GM12878 (cell line): ENCODE results near the gene EPS8. TPM values are rescaled to one million over a fixed set of nuclear protein-coding genes. Genes with fewer than 3 reads are reported as not detected.

ENCODE experiments used
- ATAC-seq: fragments of 200-7000 bp; cut with Tn5 transposase; 3 replicates; pipeline ENCODE4 v1.9.1; 2020; ENCODE audit warnings: mild to moderate bottlenecking, moderate library complexity
- BruUV-seq: library from RNA; stranded (reverse); fragments of 400-500 nt; replicated peaks from 2 replicates; lab custom pipeline; 2021; lab: Mats Ljungman, UMichigan
- CTCF ChIA-PET: fragments of 300-600 bp; sonication (Branson Sonifier 250); formaldehyde crosslinking; extraction: SDS; loops from one replicate; lab custom pipeline; 2021; ENCODE audit warnings: inconsistent platforms; lab: Yijun Ruan, JAX
- POLR2A ChIA-PET: fragments of 350-600 bp; formaldehyde crosslinking; extraction: SDS; loops from one replicate; lab custom pipeline; 2021; ENCODE audit warnings: inconsistent platforms; lab: Charles Lee
- RAD21 ChIA-PET: fragments of 300-600 bp; sonication (Branson Sonifier 250); formaldehyde crosslinking; loops from one replicate; lab custom pipeline; 2023; ENCODE audit warnings: antibody characterized with exemption; ENCODE audit not compliant: unreplicated experiment; lab: Charles Lee
- SMC1A ChIA-PET: fragments of 300-600 bp; sonication (Branson Sonifier 250); formaldehyde crosslinking; loops from one replicate; lab custom pipeline; 2023; ENCODE audit not compliant: unreplicated experiment, uncharacterized antibody; lab: Charles Lee
- DNase-seq: peaks from one replicate; pipeline ENCODE4 v3.0.0-alpha.2; 2011; ENCODE audit warnings: low read depth, low spot score
- FAIRE-seq: peaks from 3 replicates; lab custom pipeline; 2011; peaks lifted over from hg19 to GRCh38; lab: Jason Lieb, UNC
- H2AFZ ChIP-seq: 2 replicates; pipeline ENCODE4 v1.6.0; 2011; ENCODE audit warnings: low read depth, low read length, control low read depth; ENCODE audit not compliant: control insufficient read depth
- H3K27ac ChIP-seq: 2 replicates; pipeline ENCODE4 v1.5.1; 2011; ENCODE audit warnings: control low read depth; ENCODE audit not compliant: control insufficient read depth, insufficient read depth
- H3K27me3 ChIP-seq, 2 experiments: replicated peaks in 1 of 2; 2 replicates each; pipeline versions ENCODE4 v1.6.0 to v1.6.1; 2011; ENCODE audit warnings: low read length in 1 of 2; ENCODE audit not compliant: control insufficient read depth in 2 of 2, insufficient read depth in 2 of 2
- H3K36me3 ChIP-seq, 2 experiments: 2 replicates each; pipeline ENCODE4 v1.5.1; 2011; ENCODE audit warnings: low read length in 1 of 2; ENCODE audit not compliant: control insufficient read depth in 2 of 2, insufficient read depth in 2 of 2
- H3K4me1 ChIP-seq: 2 replicates; pipeline ENCODE4 v1.6.1; 2011; ENCODE audit warnings: mild to moderate bottlenecking, low read length, moderate library complexity, mixed read lengths; ENCODE audit not compliant: control insufficient read depth, insufficient read depth
- H3K4me2 ChIP-seq: 2 replicates; pipeline ENCODE4 v1.6.0; 2011; ENCODE audit warnings: control low read depth; ENCODE audit not compliant: control insufficient read depth, insufficient read depth
- H3K4me3 ChIP-seq: fragments of 200-600 bp; sonication (generic); 2 replicates; pipeline ENCODE4 v1.5.1; 2016
- H3K79me2 ChIP-seq: 2 replicates; pipeline ENCODE4 v1.6.0; 2011; ENCODE audit warnings: low read length; ENCODE audit not compliant: control insufficient read depth, insufficient read depth
- H3K9ac ChIP-seq: 2 replicates; pipeline ENCODE4 v1.8.0; 2011; ENCODE audit warnings: low read length, control low read depth, mixed read lengths; ENCODE audit not compliant: control insufficient read depth, insufficient read depth
- H3K9me3 ChIP-seq: replicated peaks from 3 replicates; pipeline ENCODE4 v1.5.1; 2011; ENCODE audit warnings: mild to moderate bottlenecking, low read length; ENCODE audit not compliant: control insufficient read depth, insufficient read depth
- H4K20me1 ChIP-seq: 2 replicates; pipeline ENCODE4 v1.6.0; 2011; ENCODE audit not compliant: control insufficient read depth, insufficient read depth
- GABPA ChIP-seq: IDR thresholded peaks from 2 replicates; pipeline ENCODE4 v1.6.1; 2014; ENCODE audit warnings: antibody characterized with exemption, low read depth, mild to moderate bottlenecking, inconsistent platforms
- HCFC1 ChIP-seq: fragments of 150-350 bp; IDR thresholded peaks from 2 replicates; pipeline ENCODE4 v1.6.1; 2014; ENCODE audit warnings: low read length
- MTA2 ChIP-seq: fragments of 450-650 bp; IDR thresholded peaks from 2 replicates; pipeline ENCODE4 v1.6.1; 2016; ENCODE audit warnings: low read depth, mild to moderate bottlenecking, moderate library complexity
- NFXL1 ChIP-seq: fragments of 450-650 bp; IDR thresholded peaks from 2 replicates; pipeline ENCODE4 v1.6.1; 2017; ENCODE audit warnings: antibody characterized with exemption, mild to moderate bottlenecking, borderline replicate concordance
- NR2F1 ChIP-seq: fragments of 450-650 bp; conservative IDR thresholded peaks from 2 replicates; pipeline ENCODE4 v1.6.1; 2017; ENCODE audit warnings: mild to moderate bottlenecking
- PAX5 ChIP-seq: IDR thresholded peaks from 2 replicates; pipeline ENCODE4 v1.6.1; 2011; ENCODE audit warnings: low read depth, low read length, borderline replicate concordance
- RAD21 ChIP-seq: IDR thresholded peaks from 2 replicates; pipeline ENCODE4 v1.6.1; 2011; ENCODE audit warnings: mild to moderate bottlenecking, low read depth, low read length, moderate library complexity; ENCODE audit not compliant: insufficient read depth
- SMAD1 ChIP-seq: fragments of 450-650 bp; IDR thresholded peaks from 2 replicates; pipeline ENCODE4 v1.6.1; 2018; ENCODE audit warnings: mild to moderate bottlenecking, low read depth; ENCODE audit not compliant: partially characterized antibody
- TAF1 ChIP-seq: IDR thresholded peaks from 2 replicates; pipeline ENCODE4 v1.6.1; 2011; ENCODE audit warnings: mild to moderate bottlenecking, low read depth, low read length, borderline replicate concordance
- TARDBP ChIP-seq: IDR thresholded peaks from 2 replicates; pipeline ENCODE4 v1.6.1; 2016; ENCODE audit warnings: borderline replicate concordance
- ZNF217 ChIP-seq: fragments of 450-650 bp; IDR thresholded peaks from 2 replicates; pipeline ENCODE4 v1.6.1; 2017; ENCODE audit warnings: antibody characterized with exemption, mild to moderate bottlenecking
- WGBS: methylation state at CpG from one replicate; pipeline ENCODE4 v1.1.6; 2016; ENCODE audit warnings: low lambda C conversion rate; ENCODE audit not compliant: insufficient replicate concordance, insufficient coverage; ENCODE audit errors: missing lambda C conversion rate; 5-methylcytosine and 5-hydroxymethylcytosine counted together
- in situ Hi-C: fragments of 300-500 bp; cut with MboI; formaldehyde crosslinking; loops from 9 replicates; pipeline ENCODE4 v1.14.3; 2018; ENCODE audit warnings: mixed read lengths
- intact Hi-C: fragments of 100-400 bp; cut with micrococcal nuclease; formaldehyde crosslinking; loops from one replicate; pipeline ENCODE4 v1.14.2; 2022; ENCODE audit not compliant: unreplicated experiment
- polyA plus RNA-seq, 11 experiments: library from polyadenylated mRNA; depleted of rRNA in 4 of 11; unstranded in 6 of 11; stranded (reverse) in 5 of 11; fragments of >200 nt; fragmentation: Nextera tagmentation in 4 of 11; fragmentation: Illumina TruSeq in 1 of 11; extraction: Ambion mirVana in 4 of 11; extraction: Trizol in 1 of 11; gene quantifications; 1 replicate in 1 of 11; 2 replicates in 10 of 11; pipeline versions ENCODE4 v1.2.1 to v1.2.3, GENCODE V29; 2011 to 2016; ENCODE audit warnings: inconsistent platforms in 2 of 11, missing spikeins in 2 of 11, low read depth in 1 of 11
- total RNA-seq, 4 experiments: library from RNA; depleted of rRNA in 3 of 4; stranded (reverse); fragments of >200 nt in 3 of 4; fragmentation: Illumina TruSeq in 1 of 4; extraction: Trizol in 1 of 4; gene quantifications; 2 replicates each; pipeline versions ENCODE4 v1.2.1 to v1.2.3, GENCODE V29; 2013 to 2021

Gene EPS8
- total and polyA plus RNA-seq, 10 of the 15 experiments (the other 5 are each of a cell fraction or from before 2014, with no cell fraction given), result 1.3 to 127 (median 3.4) TPM

GRCh38 chr12:15690320-15690719, 98.9 kb downstream of the EPS8 start (continued):
- no peak for TF ChIP-seq SMAD1

GRCh38 chr12:15689751-15690191, 99.4 kb downstream of the EPS8 start:
- CTCF ChIA-PET, result interaction anchor here (0.7 to 2.6 kb wide), 7 partner anchors 9 to 88 kb away, joined by 3 to 11 read pairs (median 4); no protein-coding TSS in a partner anchor
- POLR2A ChIA-PET, result interaction anchor here (1.1 to 1.7 kb wide), 5 partner anchors 14 to 43 kb away, joined by 3 to 7 read pairs (median 5); no protein-coding TSS in a partner anchor
- FAIRE-seq (no peak), DNase-seq (no peak), ATAC-seq (no peak)
- SMC1A ChIA-PET, result interaction anchor here (0.9 to 3.6 kb wide), 14 partner anchors 8 to 99 kb away, joined by 3 to 30 read pairs (median 5); partner anchors contain the start of gene EPS8
- in situ Hi-C loops, result no loop called here
- no peaks in the 10 kb centered on the region for H4K20me1 ChIP-seq
- RAD21 ChIA-PET, result interaction anchor here (0.7 to 2.9 kb wide), 13 partner anchors 8 to 240 kb away, joined by 3 to 11 read pairs (median 3); partner anchors contain the start of gene EPS8
- WGBS, result 97% methylated on average over 4 of the region's 4 CpGs
- no peak overlapping the region for H2AFZ ChIP-seq
- H3K27ac ChIP-seq, result no peak overlapping the region
- intact Hi-C loops, result loop anchor here (2.0 to 5.0 kb wide), 2 partner anchors 83 to 98 kb away; partner anchors contain the start of gene EPS8
- no peak overlapping the region for H3K4me3 ChIP-seq
- no TSS peak for BruUV-seq
- no peak overlapping the region for H3K9ac ChIP-seq
- H3K4me1 ChIP-seq, result 0 out of 2 replicates have a peak, but pooled peaks cover 7% of the 10 kb centered on the region
- no peaks in the 10 kb centered on the region for H3K36me3 ChIP-seq
- H3K79me2 ChIP-seq, result no peaks in the 10 kb centered on the region
- H3K9me3 ChIP-seq, result no peaks in the 10 kb centered on the region; the same call in 2 of the 3 replicates
- no peak for TF ChIP-seq SMAD1
- TF ChIP-seq NFXL1, result no peak
- TF ChIP-seq PAX5, result no peak
- no peak for TF ChIP-seq HCFC1
- TF ChIP-seq ZNF217, result no peak
- TF ChIP-seq RAD21, result no peak
- TF ChIP-seq TAF1, result no peak
- TF ChIP-seq MTA2, result no peak
- no peak for TF ChIP-seq GABPA
- TF ChIP-seq NR2F1, result no peak
- TF ChIP-seq TARDBP, result no peak
- no peaks in the 10 kb centered on the region for H3K27me3 ChIP-seq
- H3K4me2 ChIP-seq, result no peak overlapping the region
